Left hindlimb (tissue), 1 donor: ENCODE measurements around the gene TNIP3.

Source experiments
- DNase-seq: peaks from one replicate; pipeline ENCODE4 v3.0.0-alpha.2; 2018

TNIP3 gene

GRCh38 chr4:121129606-121130325 is 34.4 kb downstream of the TNIP3 start:
- DNase-seq: no peak

DNA sequence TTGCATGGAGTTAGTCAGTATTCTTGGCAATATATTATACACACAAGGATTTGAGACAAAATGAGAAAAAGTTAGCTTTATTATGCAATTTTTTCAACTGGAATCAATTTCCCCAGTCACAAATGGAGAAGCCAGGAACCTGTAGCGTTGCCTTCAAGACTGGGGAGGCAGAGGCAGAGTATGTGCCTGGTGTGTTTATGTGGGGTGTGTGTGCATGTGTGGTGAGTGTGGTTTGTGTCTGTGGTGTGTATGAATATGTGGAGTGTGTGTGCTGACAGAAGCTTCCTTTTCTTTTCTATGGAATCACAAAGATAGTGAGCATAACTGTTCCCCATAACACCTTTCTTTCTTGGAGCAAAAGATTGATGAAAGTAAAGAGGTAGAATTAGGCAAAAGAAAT is 37.0 kb downstream of the TNIP3 start:
- no peak for DNase-seq

GRCh38 chr4:121126449-121127006 is 37.6 kb downstream of the TNIP3 start:
- no peak for DNase-seq

DNA sequence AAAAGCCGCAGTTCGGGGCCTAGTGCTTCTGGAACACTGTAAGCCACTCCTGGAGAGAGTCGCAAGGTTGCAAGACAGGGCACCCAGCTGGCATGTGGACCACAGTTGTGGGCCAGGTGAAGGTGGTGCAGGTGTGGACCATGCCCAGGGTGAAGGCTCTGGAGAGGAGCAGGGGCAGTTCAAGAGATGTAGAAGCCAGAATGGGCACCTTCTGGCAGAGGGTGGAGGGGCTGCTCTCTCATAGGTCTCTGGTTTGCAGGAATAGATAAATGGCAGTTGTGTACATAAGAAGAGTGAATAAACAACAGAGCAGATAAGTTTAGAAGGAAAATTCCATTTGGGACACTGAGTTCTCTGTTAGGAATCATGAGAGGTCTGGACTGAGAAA is 38.6 kb downstream of the TNIP3 start:
- no peak for DNase-seq

- no peak for DNase-seq
These were observed 41.5 kb downstream of the TNIP3 start for GRCh38 chr4:121122661-121123060.

GRCh38 chr4:121119715-121120114 is 44.4 kb downstream of the TNIP3 start:
- DNase-seq: no peak

- DNase-seq: no peak
These were observed 45.8 kb downstream of the TNIP3 start for GRCh38 chr4:121118344-121118743.

GRCh38 chr4:121114756-121115155 is 49.4 kb downstream of the TNIP3 start:
- DNase-seq: no peak

- no peak for DNase-seq
These were observed 51.6 kb downstream of the TNIP3 start for GRCh38 chr4:121112530-121112929.

DNA sequence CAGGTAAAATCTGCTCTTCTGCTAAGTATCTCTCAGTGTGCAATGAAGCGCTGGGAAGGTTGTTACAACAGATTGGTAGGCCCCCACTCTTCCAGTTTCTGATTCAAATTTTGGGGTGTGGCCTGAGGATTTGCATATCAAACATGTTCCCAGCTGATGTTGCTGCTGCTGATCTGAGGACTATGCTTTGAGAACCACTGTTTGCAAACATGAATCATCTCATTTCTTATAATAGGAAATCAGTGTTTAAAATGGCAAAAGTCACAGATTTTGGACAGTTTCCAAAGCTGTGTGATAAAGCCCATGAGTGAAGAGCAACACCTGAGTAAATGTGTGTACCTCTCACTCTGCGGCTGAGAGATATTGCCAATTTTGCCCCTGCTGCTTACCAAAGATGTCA is 55.6 kb downstream of the TNIP3 start:
- no peak for DNase-seq

- DNase-seq: no peak
These were observed 56.6 kb downstream of the TNIP3 start for GRCh38 chr4:121107507-121107906.

- no peak for DNase-seq
These were observed 63.9 kb downstream of the TNIP3 start for GRCh38 chr4:121100093-121100775.

DNA sequence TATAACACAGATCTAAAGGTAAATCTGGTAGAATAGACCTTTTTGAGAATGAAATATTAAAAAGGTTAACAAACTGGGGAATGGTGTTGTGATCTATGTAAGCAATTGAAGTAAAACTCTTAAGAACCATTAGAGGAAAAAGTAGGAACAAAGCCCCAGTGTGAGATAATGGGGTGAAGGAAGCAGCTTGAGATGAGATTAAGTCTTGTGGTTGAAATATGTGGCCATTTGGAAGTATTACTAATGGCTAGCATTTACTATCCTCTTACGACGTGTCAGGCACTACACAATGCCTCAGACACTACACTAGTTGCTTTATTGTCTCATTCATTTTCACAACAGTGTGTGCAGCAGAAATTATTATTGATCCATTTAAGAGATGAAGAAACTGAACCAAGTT is 65.9 kb downstream of the TNIP3 start:
- no peak for DNase-seq

GRCh38 chr4:121096629-121097028 is 67.5 kb downstream of the TNIP3 start:
- no peak for DNase-seq

DNA sequence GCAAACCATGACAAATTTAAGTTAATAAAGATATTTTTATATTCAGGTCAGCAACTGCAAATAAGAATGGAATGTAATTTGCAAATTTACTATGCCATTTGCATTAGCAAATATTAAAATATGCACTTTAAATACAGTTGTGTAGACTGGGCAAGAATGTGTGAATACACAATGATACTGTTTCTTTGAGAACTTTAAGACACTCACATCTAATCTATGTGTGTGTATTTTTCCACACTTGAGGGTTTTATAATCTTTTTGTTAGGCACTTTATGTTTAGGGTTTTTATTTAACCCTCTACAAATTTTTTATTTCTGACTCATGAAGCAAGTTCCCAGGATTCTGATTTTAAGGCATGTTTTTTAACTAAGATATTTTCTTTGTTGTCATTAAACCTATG is 67.9 kb downstream of the TNIP3 start:
- DNase-seq: no peak

DNA sequence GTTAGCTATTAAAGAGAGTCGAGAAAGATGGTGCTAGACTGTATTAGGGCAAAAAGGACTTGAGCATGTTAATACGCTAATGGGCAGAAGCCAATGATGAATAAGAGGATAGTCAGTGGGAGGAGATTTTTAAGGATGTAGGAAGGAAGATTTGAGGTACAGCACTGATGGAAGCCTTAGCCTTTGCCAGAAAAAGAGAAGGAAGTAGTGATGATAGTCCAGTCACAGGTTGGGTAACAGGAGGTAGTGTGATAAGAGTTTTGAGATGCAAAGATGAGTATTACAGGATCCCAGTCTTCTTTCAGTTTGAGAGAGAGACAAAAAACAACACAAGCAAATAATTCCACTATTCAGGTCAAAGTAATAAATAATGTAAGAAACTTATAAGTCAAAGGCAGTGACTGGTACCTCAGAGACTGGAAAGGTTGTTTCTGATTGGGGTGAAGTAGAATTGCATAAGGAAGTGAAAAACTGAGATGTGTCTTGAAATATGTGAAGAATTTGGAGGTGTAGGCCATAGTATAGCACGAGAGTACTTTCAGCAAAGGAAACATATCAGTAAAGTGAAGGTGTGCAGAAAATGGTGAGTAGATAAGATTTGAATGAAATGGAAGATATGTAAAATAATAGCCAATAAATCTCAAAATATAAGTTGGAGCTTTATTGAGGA is 69.7 kb downstream of the TNIP3 start:
- DNase-seq: no peak

- no peak for DNase-seq
These were observed 70.9 kb downstream of the TNIP3 start for GRCh38 chr4:121093261-121093660.

DNA sequence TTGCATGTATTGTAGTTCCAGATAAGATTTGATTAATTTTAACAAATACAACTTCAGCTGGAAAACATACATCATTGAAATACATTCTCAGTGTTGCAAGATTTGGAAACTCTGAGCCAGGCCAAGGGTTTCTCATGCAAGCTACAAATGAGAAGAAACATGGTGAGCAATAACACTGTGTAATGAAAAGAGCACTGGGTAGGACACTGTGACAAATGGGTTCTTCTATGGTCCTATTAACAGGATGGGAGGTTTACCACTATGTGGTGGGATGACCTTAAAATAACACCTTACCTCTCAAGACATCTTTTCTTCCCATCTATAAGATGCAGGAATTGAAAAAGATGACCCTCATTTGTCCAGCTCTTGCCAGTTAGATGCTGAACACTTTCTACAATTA is 72.2 kb downstream of the TNIP3 start:
- DNase-seq: no peak

- DNase-seq: no peak
These were observed 75.3 kb downstream of the TNIP3 start for GRCh38 chr4:121088867-121089266.
